IMR-90 (cell line): ENCODE data around the gene CMTM5. TPM values are rescaled to one million over a fixed set of nuclear protein-coding genes. Genes with fewer than 3 reads are reported as not detected.

Experiments
- ATAC-seq: fragments of 200-7000 bp; cut with Tn5 transposase; 2 replicates; pipeline ENCODE4 v1.9.1; 2020; ENCODE audit warnings: low read depth, mild to moderate bottlenecking, moderate library complexity
- BruUV-seq: library from RNA; stranded (reverse); fragments of 400-500 nt; replicated peaks from 2 replicates; lab custom pipeline; 2021; lab: Mats Ljungman, UMichigan
- CTCF ChIA-PET: fragments of 300-600 bp; formaldehyde crosslinking; extraction: SDS; loops from one replicate; lab custom pipeline; 2021; ENCODE audit warnings: antibody characterized with exemption; lab: Yijun Ruan, JAX
- POLR2A ChIA-PET: fragments of 300-600 bp; sonication (Branson Sonifier 250); formaldehyde crosslinking; loops from one replicate; lab custom pipeline; 2022; ENCODE audit warnings: antibody characterized with exemption; ENCODE audit not compliant: unreplicated experiment; lab: Charles Lee
- DNase-seq: peaks from one replicate; pipeline ENCODE4 v3.0.0; 2013
- H2AFZ ChIP-seq: replicated peaks from 2 replicates; pipeline ENCODE3; 2013; ENCODE audit warnings: low read length, mild to moderate bottlenecking; ENCODE audit not compliant: poor library complexity
- H2AK5ac ChIP-seq: 2 replicates; pipeline ENCODE4 v1.6.1; 2013; ENCODE audit warnings: low read depth, low read length, inconsistent platforms
- H2AK9ac ChIP-seq: replicated peaks from 2 replicates; pipeline ENCODE3; 2013; ENCODE audit warnings: mild to moderate bottlenecking, low read depth, low read length, moderate library complexity; ENCODE audit not compliant: poor library complexity
- H2BK120ac ChIP-seq: 2 replicates; pipeline ENCODE4 v1.6.1; 2013; ENCODE audit warnings: low read depth, low read length, inconsistent platforms
- H2BK15ac ChIP-seq: 3 replicates; pipeline ENCODE4 v1.6.1; 2013; ENCODE audit warnings: low read depth, low read length, inconsistent platforms
- H2BK20ac ChIP-seq: 2 replicates; pipeline ENCODE4 v1.6.1; 2013; ENCODE audit warnings: low read depth, mild to moderate bottlenecking, inconsistent platforms, low read length, moderate library complexity
- H2BK5ac ChIP-seq: 2 replicates; pipeline ENCODE4 v1.6.1; 2013; ENCODE audit warnings: mild to moderate bottlenecking, low read depth, low read length, inconsistent platforms; ENCODE audit not compliant: poor library complexity, severe bottlenecking
- H3K14ac ChIP-seq: replicated peaks from 2 replicates; pipeline ENCODE4 v1.6.1; 2013; ENCODE audit warnings: low read depth, low read length, inconsistent platforms
- H3K18ac ChIP-seq: 2 replicates; pipeline ENCODE4 v1.6.1; 2013; ENCODE audit warnings: low read depth, low read length, control low read depth
- H3K23ac ChIP-seq: 2 replicates; pipeline ENCODE4 v1.6.1; 2013; ENCODE audit warnings: low read depth, low read length, inconsistent platforms
- H3K27ac ChIP-seq: 2 replicates; pipeline ENCODE4 v1.5.1; 2013; ENCODE audit warnings: mild to moderate bottlenecking, control low read depth, low read length; ENCODE audit not compliant: insufficient read depth
- H3K27me3 ChIP-seq: 2 replicates; pipeline ENCODE4 v1.6.1; 2013; ENCODE audit warnings: low read length; ENCODE audit not compliant: control insufficient read depth, insufficient read depth
- H3K36me3 ChIP-seq: 2 replicates; pipeline ENCODE4 v1.6.1; 2013; ENCODE audit warnings: low read length, mixed read lengths; ENCODE audit not compliant: control insufficient read depth, insufficient read depth
- H3K4ac ChIP-seq: 2 replicates; pipeline ENCODE4 v1.6.1; 2013; ENCODE audit warnings: low read depth, low read length, inconsistent platforms
- H3K4me1 ChIP-seq: 2 replicates; pipeline ENCODE4 v1.6.1; 2013; ENCODE audit warnings: low read length, mixed read lengths; ENCODE audit not compliant: control insufficient read depth, insufficient read depth
- H3K4me2 ChIP-seq: 2 replicates; pipeline ENCODE4 v1.6.1; 2013; ENCODE audit warnings: low read depth, mild to moderate bottlenecking, control low read depth, low read length, moderate library complexity
- H3K4me3 ChIP-seq: 2 replicates; pipeline ENCODE4 v1.5.1; 2013; ENCODE audit warnings: low read depth, mild to moderate bottlenecking, control low read depth, low read length, moderate library complexity; ENCODE audit not compliant: insufficient read depth
- H3K56ac ChIP-seq: 2 replicates; pipeline ENCODE4 v1.6.1; 2013; ENCODE audit warnings: low read length, inconsistent platforms; ENCODE audit not compliant: insufficient read depth; ENCODE audit errors: extremely low read depth
- H3K79me1 ChIP-seq, 2 experiments: 2 replicates each; pipeline ENCODE4 v1.6.1; 2013; ENCODE audit warnings: low read length in 2 of 2, inconsistent platforms in 1 of 2, low read depth in 1 of 2
- H3K9ac ChIP-seq: 2 replicates; pipeline ENCODE4 v1.6.1; 2013; ENCODE audit warnings: low read depth, low read length, control low read depth
- H3K9me1 ChIP-seq: 2 replicates; pipeline ENCODE4 v1.6.1; 2013; ENCODE audit warnings: low read length, inconsistent platforms; ENCODE audit not compliant: insufficient read depth
- H3K9me3 ChIP-seq: 2 replicates; pipeline ENCODE4 v1.6.1; 2013; ENCODE audit warnings: low read length; ENCODE audit not compliant: control insufficient read depth, insufficient read depth
- H4K20me1 ChIP-seq: 2 replicates; pipeline ENCODE4 v1.6.1; 2013; ENCODE audit warnings: low read length, inconsistent platforms; ENCODE audit not compliant: insufficient read depth
- H4K5ac ChIP-seq: 2 replicates; pipeline ENCODE4 v1.6.1; 2013; ENCODE audit warnings: mild to moderate bottlenecking, low read depth, low read length, control low read depth
- H4K8ac ChIP-seq, 2 experiments: 2 replicates each; pipeline ENCODE4 v1.6.1; 2013; ENCODE audit warnings: low read depth in 2 of 2, low read length in 2 of 2, control low read depth in 1 of 2, inconsistent platforms in 1 of 2
- H4K91ac ChIP-seq: 2 replicates; pipeline ENCODE4 v1.6.1; 2013; ENCODE audit warnings: low read depth, low read length, inconsistent platforms; ENCODE audit not compliant: insufficient read depth
- BHLHE40 ChIP-seq: fragments of 150-350 bp; IDR thresholded peaks from 2 replicates; pipeline ENCODE4 v1.6.1; 2016; ENCODE audit warnings: mild to moderate bottlenecking, low read depth, low read length
- CEBPB ChIP-seq: IDR thresholded peaks from 2 replicates; pipeline ENCODE4 v1.6.1; 2012; ENCODE audit warnings: low read depth, low read length, improper control_type of control experiment
- CHD1 ChIP-seq: IDR thresholded peaks from 2 replicates; pipeline ENCODE4 v1.6.1; 2012; ENCODE audit warnings: low read depth, low read length, improper control_type of control experiment
- CTCF ChIP-seq: conservative IDR thresholded peaks from 2 replicates; pipeline ENCODE4 v1.5.1; 2012; ENCODE audit warnings: mild to moderate bottlenecking, low read depth, low read length, improper control_type of control experiment
- ELK1 ChIP-seq: fragments of 150-350 bp; IDR thresholded peaks from 2 replicates; pipeline ENCODE4 v1.6.1; 2016; ENCODE audit warnings: low read depth, mild to moderate bottlenecking, low read length, moderate library complexity, borderline replicate concordance
- FOS ChIP-seq: fragments of 150-350 bp; IDR thresholded peaks from 2 replicates; pipeline ENCODE4 v1.6.1; 2016; ENCODE audit warnings: low read depth, low read length
- MAFK ChIP-seq: IDR thresholded peaks from 2 replicates; pipeline ENCODE4 v1.6.1; 2012; ENCODE audit warnings: low read depth, low read length, improper control_type of control experiment
- MAZ ChIP-seq: IDR thresholded peaks from 2 replicates; pipeline ENCODE4 v1.6.1; 2012; ENCODE audit warnings: low read depth, mild to moderate bottlenecking, low read length, improper control_type of control experiment, moderate library complexity, borderline replicate concordance
- MXI1 ChIP-seq: IDR thresholded peaks from 2 replicates; pipeline ENCODE4 v1.6.1; 2012; ENCODE audit warnings: low read depth, mild to moderate bottlenecking, low read length, moderate library complexity, borderline replicate concordance
- NFE2L2 ChIP-seq: fragments of 150-350 bp; IDR thresholded peaks from 2 replicates; pipeline ENCODE4 v1.6.1; 2016; ENCODE audit warnings: low read depth, mild to moderate bottlenecking, low read length
- POLR2A ChIP-seq: IDR thresholded peaks from 2 replicates; pipeline ENCODE4 v1.6.1; 2012; ENCODE audit warnings: mild to moderate bottlenecking, low read depth, low read length
- RAD21 ChIP-seq: IDR thresholded peaks from 2 replicates; pipeline ENCODE4 v1.6.1; 2012; ENCODE audit warnings: low read length, improper control_type of control experiment
- RCOR1 ChIP-seq: IDR thresholded peaks from 2 replicates; pipeline ENCODE4 v1.6.1; 2012; ENCODE audit warnings: mild to moderate bottlenecking, low read length, improper control_type of control experiment; ENCODE audit not compliant: insufficient replicate concordance
- RFX5 ChIP-seq: IDR thresholded peaks from 2 replicates; pipeline ENCODE4 v1.8.0; 2012; ENCODE audit warnings: low read depth, mild to moderate bottlenecking, low read length, moderate library complexity
- SMC3 ChIP-seq: fragments of 150-350 bp; IDR thresholded peaks from 2 replicates; pipeline ENCODE4 v1.6.1; 2016; ENCODE audit warnings: low read depth, mild to moderate bottlenecking, antibody characterized with exemption, low read length, moderate library complexity
- USF2 ChIP-seq: fragments of 150-350 bp; IDR thresholded peaks from 2 replicates; pipeline ENCODE4 v1.6.1; 2017; ENCODE audit warnings: mild to moderate bottlenecking, antibody characterized with exemption, low read length, low read depth
- WGBS, 2 experiments: methylation state at CpG; one replicate each; pipeline versions ENCODE4 v1.1.5 to v1.1.7; 2013; ENCODE audit warnings: missing lambda C conversion rate in 2 of 2; ENCODE audit not compliant: insufficient read length in 1 of 2; ENCODE audit errors: extremely low coverage in 2 of 2; 5-methylcytosine and 5-hydroxymethylcytosine counted together
- dilution Hi-C: fragments of 300-500 bp; cut with HindIII; formaldehyde crosslinking; loops from one replicate; pipeline ENCODE4 v1.14.3; 2018; ENCODE audit warnings: low sequenced_read_pairs; ENCODE audit not compliant: unreplicated experiment
- in situ Hi-C: fragments of 300-500 bp; cut with MboI; formaldehyde crosslinking; loops from 3 replicates; pipeline ENCODE4 v1.14.3; 2019; ENCODE audit warnings: low sequenced_read_pairs, inconsistent platforms, mixed read lengths
- intact Hi-C: fragments of 100-400 bp; cut with micrococcal nuclease; formaldehyde crosslinking; loops from 2 replicates; pipeline ENCODE4 v1.10.0; 2022
- polyA plus RNA-seq, 3 experiments: library from polyadenylated mRNA; depleted of rRNA; stranded (reverse); fragments of >200 nt; gene quantifications; 2 replicates each; pipeline ENCODE4 v1.2.3, GENCODE V29; 2012; ENCODE audit warnings: low replicate concordance in 1 of 3
- total RNA-seq: library from RNA; depleted of rRNA; stranded (reverse); fragments of >200 nt; gene quantifications from 2 replicates; pipeline ENCODE4 v1.2.3, GENCODE V29; 2012

Gene CMTM5
- total and polyA plus RNA-seq, 2 of the 4 experiments (the other 2 are of a cell fraction) = 0.07 TPM; not detected in 1

GRCh38 chr14:23409475-23409874, 32.6 kb downstream of the CMTM5 start:
- no peak for DNase-seq
- POLR2A ChIA-PET = no interaction called here
- Histone ChIP-seq H3K9ac (no peak overlapping the region), H2AK9ac (no peak overlapping the region), H4K8ac (no peak overlapping the region), H3K4me2 (no peak overlapping the region), H3K27ac (no peak overlapping the region), H2AFZ (no peak overlapping the region), H4K91ac (no peak overlapping the region), H2BK120ac (no peak overlapping the region), H3K36me3 (no peaks in the 10 kb centered on the region), H2BK15ac (no peak overlapping the region), H3K4ac (no peak overlapping the region), H3K4me3 (no peak overlapping the region), H3K14ac (no peak overlapping the region), H3K9me1 (no peaks in the 10 kb centered on the region), H2BK20ac (no peak overlapping the region), H4K20me1 (no peaks in the 10 kb centered on the region), H3K23ac (no peak overlapping the region), H4K5ac (no peak overlapping the region), H3K27me3 (peaks cover 43% of the 10 kb centered on the region), H2BK5ac (no peak overlapping the region), H3K56ac (no peak overlapping the region), H3K18ac (no peak overlapping the region), H3K9me3 (no peaks in the 10 kb centered on the region), H2AK5ac (no peak overlapping the region), H3K79me1 (no peaks in the 10 kb centered on the region), H3K4me1 (no peaks in the 10 kb centered on the region)
- dilution Hi-C loops (no loop called here), in situ Hi-C loops (no loop called here), intact Hi-C loops (no loop called here)
- ATAC-seq = no peak
- CTCF ChIA-PET = no interaction called here
- no TSS peak for BruUV-seq
- WGBS, 2 experiments = no CpG with 5 or more reads among the region's 2 CpGs
- TF ChIP-seq MXI1 = no peak
- TF ChIP-seq CEBPB = no peak
- TF ChIP-seq CHD1 = no peak
- no peak for TF ChIP-seq RCOR1
- TF ChIP-seq MAFK = no peak
- TF ChIP-seq SMC3 = no peak
- no peak for TF ChIP-seq NFE2L2
- no peak for TF ChIP-seq RAD21
- TF ChIP-seq FOS = no peak
- TF ChIP-seq USF2 = no peak
- TF ChIP-seq BHLHE40 = no peak
- TF ChIP-seq POLR2A = no peak
- no peak for TF ChIP-seq CTCF
- TF ChIP-seq RFX5 = no peak
- no peak for TF ChIP-seq MAZ
- TF ChIP-seq ELK1 = no peak
